NCI-H460 (cell line): Measurements from ENCODE around the gene PPP1R2. TPM values are rescaled to one million over a fixed set of nuclear protein-coding genes. Genes with fewer than 3 reads are reported as not detected.
"Not testable (repeated sequence)": the region's sequence is repeated elsewhere in the genome, so short reads cannot be mapped to it uniquely, and the experiment has no call there.

ENCODE experiments used
- DNase-seq: peaks from one replicate; pipeline ENCODE4 v3.0.0-alpha.2; 2016; ENCODE audit warnings: low read depth; ENCODE audit errors: extremely low read depth
- polyA plus RNA-seq: library from polyadenylated mRNA; depleted of rRNA; stranded (reverse); fragments of >200 nt; gene quantifications from 2 replicates; pipeline ENCODE4 v1.2.3, GENCODE V29; 2014; cell fraction: nucleus; rRNA removed
- total RNA-seq: library from RNA; depleted of rRNA; stranded (reverse); fragments of >200 nt; shearing (Covaris generic); gene quantifications from 2 replicates; pipeline ENCODE4 v1.2.3, GENCODE V29; 2014; rRNA removed

The PPP1R2 gene
- 26.9 and 71.6 TPM in 2 replicates for total RNA-seq
- 15.9 and 23.1 TPM in 2 replicates for polyA plus RNA-seq

GRCh38 chr3:195542698-195543499 lies at the start of gene PPP1R2:
Gene PPP1R2 (minus strand): TSS chr3:195543325. CDS start chr3:195543025, 300 bp downstream.
- DNase-seq: peak; percentile 85

DNA sequence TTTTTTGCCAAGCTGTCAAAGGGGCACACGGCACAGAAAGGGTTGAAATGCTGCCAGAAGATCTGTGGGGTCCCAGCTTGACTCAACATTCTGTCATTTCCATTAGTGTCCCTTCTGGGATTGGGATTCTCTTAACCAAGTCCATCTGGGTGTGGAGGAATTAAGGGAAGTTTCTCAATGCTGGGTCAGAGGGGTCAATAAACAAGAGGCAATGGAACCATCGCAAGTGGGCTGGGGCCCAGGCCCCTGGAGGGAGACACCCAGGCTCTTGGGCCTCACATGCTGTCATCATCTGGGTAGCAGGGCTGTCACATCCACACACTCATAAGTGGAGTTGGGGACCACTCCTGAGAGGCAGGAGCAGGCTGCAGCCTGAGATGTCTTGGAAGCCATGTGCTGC lies 48.7 kb upstream of the PPP1R2 start:
- DNase-seq: no peak

GRCh38 chr3:195591220-195591619 lies 48.1 kb upstream of the PPP1R2 start:
- no peak for DNase-seq

DNA sequence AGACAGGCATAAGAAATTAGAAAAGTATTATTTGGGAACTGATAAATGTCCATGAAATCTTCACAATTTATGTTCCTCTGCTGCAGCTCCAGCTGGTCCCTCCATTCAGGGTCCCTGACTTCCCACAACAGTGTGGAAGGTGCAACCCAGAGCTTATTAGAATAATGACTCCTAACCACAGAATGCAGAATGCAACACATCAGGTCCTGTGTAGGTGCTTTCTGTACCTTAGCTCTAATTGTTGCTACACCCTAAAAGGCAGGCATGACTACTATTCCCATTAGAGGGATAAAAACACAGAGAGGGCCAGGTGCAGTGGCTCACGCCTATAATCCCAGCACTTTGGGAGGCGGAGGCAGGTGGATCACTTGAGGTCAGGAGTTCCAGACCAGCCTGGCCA lies 47.3 kb upstream of the PPP1R2 start:
- DNase-seq: not testable (repeated sequence)

GRCh38 chr3:195589796-195590195 lies 46.7 kb upstream of the PPP1R2 start:
- not testable (repeated sequence) for DNase-seq

- no peak for DNase-seq
These were observed 44.7 kb upstream of the PPP1R2 start for GRCh38 chr3:195587824-195588223.

DNA sequence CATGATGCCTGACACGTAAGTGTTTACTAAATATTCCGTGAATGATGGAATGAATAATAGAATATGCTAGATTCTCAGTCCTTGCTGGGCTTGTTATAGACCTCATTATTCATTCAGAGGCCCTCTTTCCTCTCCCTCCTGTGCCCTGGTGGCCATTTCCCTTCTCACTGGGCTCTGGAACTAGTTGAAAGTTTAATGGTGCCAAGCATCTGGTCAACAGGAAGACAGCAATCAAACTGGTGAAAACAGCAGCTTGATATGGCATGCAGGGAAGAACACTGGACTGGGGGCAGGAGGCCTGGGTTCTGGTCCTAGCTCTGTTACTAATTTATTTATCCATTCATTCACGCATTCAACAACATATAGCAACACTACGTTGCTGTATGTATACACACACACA lies 44.3 kb upstream of the PPP1R2 start:
- DNase-seq: no peak

GRCh38 chr3:195584543-195584870 lies 41.4 kb upstream of the PPP1R2 start:
- DNase-seq: no peak

- no peak for DNase-seq
These were observed 40.9 kb upstream of the PPP1R2 start, which contains the start of gene APOD for GRCh38 chr3:195583831-195584542. Gene APOD (minus strand): TSS chr3:195583940. CDS start chr3:195579461, 4,479 bp downstream.

DNA sequence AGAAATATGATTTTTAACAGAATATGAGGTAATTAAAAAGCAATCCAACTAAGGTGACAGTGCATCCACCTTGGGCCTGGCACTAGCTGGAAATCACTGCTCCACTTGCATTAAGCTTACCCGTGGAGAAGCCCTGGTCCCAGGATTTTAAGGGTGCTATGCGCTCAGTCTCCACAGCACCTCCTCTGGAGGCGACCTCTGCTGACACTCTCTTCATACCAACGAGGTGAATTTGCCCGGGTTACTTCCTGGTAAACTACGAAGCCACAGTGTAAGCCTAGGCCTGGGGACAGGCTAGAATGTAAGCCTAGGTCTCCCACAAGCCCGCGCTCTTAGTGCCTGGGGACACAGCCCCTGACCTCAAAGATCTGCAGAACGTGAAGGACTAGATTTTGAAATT lies 39.8 kb upstream of the PPP1R2 start:
- no peak for DNase-seq

- no peak for DNase-seq
These were observed 37.8 kb upstream of the PPP1R2 start for GRCh38 chr3:195580744-195581443.

DNA sequence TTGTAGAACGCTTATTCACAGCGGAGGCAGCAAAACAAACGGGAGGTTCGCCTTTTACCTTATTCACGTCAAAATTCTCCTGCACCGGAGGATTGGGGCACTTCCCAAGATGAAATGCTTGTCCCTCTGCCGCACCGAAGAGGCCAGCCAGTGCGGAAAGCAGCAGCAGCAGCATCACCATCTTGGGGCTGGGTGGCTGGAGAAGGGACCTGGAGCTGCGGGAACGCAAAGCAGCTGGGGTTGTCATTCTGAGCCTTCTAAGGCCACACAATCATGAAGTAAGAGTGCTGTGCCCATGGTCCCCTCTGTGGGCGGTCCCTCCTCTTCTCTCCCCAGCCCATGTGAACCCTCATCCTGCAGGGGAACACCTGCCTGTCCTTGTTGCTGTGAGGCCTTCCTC lies 36.2 kb upstream of the PPP1R2 start:
- DNase-seq: no peak

DNA sequence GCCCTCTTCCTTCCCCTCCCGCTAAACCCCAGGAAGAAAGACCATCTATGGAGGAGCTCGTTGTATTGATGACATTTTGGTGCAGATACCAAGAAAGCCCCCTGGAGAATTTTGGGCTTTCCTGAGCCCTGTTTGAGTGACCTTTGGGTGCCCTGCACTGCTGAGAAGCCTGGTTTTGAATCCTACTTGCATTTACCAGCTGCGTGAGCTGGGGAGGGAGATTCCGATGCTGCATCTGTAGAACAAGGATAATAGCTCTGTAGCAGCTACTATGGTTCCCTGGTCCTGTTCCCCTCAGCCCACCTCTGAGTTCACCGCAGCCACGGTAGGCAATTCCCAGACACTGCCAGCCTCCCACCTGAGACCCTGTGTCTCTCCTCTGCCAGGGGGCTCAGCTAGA lies 35.4 kb upstream of the PPP1R2 start:
- DNase-seq: no peak

DNA sequence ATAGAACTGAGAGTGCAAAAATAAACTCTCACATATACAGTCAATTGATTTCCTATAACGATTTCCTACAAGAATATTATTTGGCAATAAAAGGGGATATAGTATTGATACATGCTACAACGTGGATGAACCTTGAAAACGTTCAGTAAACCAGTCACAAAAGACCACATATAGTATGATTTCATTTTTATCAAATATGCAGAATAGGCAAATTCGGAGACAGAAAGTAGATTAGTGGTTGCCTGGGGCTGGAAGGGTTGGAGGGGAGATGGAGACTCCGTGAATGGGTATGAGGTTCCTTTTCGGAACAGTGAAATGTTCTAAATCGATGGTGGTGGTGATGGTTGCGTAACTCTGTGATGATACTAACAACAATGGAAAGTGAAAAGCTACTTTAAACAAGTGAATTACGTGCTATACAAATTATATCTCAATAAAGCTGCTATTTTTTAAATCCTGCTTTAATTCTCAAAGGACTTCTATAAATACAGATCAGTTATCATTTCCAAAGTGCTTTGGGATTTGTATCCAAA lies 34.6 kb upstream of the PPP1R2 start:
- no peak for DNase-seq

GRCh38 chr3:195574497-195575304 lies 31.6 kb upstream of the PPP1R2 start:
- DNase-seq: no peak

DNA sequence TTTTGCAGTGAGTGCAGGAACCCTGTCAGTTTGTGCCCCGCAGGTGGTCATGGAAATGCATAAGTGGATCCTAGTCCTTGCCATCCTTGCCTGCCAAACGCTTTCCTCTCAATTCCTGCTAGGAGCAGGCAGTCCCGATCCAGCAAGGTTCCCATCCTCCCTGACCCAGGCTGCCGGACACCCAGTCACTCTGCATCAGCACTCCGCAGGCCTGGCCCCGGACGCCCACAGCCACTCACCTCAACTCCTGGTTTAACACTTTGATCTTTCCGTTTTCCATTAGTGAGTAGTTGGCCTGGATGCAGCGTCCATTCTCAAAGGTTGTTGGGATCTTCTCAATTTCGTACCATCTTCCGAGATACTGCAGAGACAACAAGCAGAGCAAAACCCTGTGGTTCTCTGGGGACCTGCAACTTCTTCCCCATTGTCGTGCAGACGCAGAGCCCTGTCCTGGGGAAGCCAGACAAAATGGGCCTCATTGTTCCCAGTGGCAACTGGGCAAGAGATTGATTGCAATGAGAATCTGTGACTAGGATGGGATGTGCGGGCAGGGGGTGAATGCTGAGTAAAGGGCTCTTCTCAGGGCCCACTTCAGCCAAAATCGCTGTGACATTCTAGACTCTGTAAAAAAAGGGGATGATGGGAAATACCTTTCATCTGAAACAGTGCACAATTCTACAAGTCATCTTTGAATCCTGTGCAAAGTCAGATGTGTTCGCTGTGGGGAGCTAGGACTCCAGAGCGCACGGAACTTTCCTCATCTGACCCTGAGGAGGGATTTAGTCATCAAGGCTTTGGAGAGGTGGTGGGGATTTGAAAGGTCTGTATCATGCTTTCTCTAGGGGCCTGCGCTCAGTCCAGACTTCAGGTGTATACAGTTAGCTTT lies 30.7 kb upstream of the PPP1R2 start:
- no peak for DNase-seq

GRCh38 chr3:195571361-195571760 lies 28.2 kb upstream of the PPP1R2 start:
- DNase-seq: no peak

DNA sequence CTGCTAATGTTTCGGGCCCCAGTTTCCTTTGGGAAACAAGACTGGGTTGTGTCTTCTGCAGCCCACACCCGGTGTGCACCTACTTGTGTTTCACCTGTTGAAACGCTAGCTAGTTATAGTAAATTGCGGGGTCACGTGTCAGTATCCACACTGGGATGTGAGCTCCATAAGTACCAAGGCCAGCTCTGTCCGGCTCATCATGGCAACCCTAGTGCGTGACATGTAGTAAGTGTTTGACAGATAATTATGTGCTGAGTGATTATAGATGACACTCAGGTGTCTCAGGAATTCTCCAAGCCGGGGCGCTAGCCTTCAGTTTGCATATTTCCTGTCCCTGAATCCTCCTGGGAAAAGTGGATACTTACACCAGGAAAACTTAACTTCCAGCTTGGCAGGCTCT lies 27.8 kb upstream of the PPP1R2 start:
- DNase-seq: no peak

DNA sequence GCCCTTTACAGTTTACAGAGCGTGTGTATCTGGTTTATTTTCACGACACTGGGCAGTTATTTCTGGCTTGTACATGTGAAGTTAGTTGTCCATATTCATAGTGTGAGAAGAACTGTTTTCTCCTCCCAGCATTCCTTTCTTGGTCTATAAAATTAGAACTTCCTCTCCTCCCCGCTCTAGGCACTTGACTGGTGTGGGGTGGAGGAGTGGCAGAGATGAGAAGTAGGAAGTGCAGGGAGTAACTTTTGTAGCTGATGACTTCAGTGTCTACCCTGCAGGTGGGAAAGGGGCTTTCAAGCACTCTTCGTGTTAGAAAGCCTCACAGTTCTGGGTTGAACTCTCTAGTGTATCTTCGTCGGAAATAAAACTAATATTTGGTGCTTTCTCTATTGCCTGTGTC lies 27.2 kb upstream of the PPP1R2 start:
- DNase-seq: no peak
